Ramos (cell line): ENCODE results near the gene SMAD7.

Experiments
- in situ Hi-C: fragments of 300-500 bp; cut with MboI; formaldehyde crosslinking; loops from one replicate; pipeline ENCODE4 v1.14.3; 2022; ENCODE audit warnings: low sequenced_read_pairs; ENCODE audit not compliant: unreplicated experiment

The SMAD7 gene

DNA sequence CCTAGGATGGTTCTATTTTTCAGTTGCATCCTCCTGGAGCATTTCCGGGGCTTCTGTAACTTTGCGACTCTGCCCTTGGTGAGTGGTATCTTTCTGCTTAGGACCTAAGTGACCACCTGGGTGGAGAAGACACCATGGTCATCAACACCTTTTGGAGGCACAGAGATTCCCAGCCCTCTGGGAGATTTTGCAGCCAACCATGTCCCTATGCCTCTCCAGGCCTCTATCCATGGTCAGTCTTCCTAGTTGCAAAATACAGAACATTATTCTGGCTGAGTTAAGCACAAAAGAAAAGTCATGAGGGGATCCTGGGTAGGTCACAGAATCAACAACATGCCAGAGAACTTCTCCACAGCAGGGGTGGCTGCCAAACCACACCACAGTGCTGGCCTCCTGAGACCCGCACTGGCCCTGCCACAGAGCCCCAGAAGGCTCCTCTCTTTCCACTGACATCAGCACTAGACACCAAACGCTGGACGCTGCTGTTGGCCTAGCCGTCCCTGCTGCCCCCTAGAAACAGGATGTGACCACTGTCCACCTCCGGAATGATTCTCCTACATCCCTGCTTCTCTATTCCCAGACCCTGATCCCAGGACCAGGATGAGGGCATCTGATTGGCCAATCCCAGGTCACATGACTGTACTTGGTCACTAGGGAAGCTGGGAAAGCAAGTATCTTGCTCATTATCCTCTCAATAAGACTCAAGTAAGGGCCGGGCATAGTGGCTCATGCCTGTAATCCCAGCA is 47.7 kb downstream of the SMAD7 start:
- in situ Hi-C loops = no loop called here

DNA sequence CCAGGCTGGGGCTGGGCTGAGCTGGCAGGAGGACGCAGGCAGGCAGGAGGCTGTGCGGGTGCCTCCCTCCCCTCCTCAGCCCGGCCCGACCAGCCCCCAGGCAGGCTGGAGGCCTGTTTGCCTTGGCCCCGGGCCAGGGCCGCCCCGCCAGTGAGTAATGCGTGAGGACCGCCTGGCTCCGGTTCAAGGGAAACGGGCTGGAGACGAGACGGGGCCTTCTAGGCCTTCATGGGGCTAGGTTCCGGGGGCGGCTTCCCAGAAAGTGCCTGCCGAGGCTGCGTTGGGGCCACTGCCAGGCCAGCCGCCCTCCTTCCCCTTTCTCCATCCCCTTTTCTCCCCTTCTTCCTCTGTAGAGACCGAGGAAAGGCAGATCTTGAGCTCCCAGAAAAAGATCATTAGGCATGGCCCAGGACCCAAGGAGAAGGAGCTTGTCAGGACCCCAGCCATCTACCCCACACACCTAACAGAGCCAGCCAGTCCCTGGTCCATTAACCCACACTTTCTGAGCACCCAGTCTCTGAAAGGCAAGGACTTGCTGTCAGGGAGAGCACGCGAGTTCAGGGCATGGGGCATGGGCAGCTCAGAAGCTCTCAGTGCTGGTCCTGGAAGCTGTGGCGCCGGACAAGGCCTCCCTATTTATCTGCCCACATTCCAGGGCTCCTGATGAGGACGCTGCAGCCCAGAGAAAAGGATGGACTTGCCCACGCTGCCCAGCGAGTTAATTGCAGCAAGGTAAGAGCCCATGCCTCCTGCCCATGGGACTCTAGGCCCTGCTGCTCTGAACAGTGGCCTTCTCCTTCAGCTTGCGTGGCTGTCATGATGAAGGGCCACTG is 48.5 kb downstream of the SMAD7 start:
- in situ Hi-C loops = no loop called here

DNA sequence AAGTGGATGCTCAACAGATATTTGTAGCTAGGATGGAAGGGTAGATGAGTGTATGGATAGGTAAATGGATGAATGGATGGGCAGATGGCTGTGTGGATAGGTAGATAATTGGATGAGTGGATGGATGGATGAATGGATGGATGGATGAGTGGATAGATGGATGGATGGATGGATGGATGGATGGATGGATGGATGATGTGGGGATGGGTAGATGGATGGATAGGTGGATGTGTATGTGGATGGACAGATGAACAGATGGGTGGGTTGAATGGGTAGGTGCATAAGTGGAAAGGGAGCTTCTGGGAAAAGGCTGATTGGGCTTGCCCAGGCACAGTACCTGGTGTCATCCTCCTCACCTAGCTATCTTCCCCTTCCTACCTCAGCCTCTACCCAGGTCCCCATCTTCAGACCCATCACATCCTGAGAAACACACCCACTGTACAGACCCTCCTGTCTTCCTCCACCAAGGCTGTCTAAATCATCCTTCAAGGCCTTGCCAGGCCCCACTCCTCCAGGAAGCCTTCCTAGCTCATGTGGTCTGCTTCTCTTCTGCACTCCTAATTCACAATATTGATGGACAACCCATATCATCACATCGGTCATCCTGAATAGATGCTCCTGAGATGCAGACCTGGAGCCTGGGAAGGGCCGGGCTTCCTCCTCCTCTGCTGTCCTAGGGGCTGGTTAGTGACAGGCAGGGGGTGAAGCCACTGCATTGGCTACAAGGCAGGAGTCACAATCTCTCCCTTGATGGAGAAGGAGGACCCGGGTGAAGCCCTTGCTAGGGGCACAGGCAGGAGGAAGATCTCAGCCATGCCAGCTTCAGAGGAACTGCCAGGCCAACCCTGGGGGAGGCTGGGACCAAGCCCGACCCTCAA is 49.4 kb downstream of the SMAD7 start:
- in situ Hi-C loops = no loop called here

DNA sequence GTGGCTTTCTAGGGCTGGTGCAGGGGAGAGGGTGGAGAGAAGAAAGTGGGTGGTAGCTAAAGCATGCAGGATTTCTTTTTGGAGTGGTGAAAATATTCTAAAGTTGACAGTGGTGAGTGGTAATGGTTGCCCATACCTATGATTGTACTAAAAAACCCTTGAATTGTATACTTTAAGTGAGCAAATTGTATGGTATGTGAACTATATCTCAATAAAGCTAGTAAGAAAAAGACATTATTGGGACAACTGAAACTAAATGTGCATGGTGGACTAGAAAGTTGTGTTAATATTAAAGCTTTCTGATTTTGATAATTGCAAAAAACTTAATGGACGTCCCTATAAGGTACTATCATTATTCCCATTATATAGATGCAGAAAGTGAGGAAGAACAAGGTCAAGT is 50.3 kb downstream of the SMAD7 start:
- in situ Hi-C loops = no loop called here

DNA sequence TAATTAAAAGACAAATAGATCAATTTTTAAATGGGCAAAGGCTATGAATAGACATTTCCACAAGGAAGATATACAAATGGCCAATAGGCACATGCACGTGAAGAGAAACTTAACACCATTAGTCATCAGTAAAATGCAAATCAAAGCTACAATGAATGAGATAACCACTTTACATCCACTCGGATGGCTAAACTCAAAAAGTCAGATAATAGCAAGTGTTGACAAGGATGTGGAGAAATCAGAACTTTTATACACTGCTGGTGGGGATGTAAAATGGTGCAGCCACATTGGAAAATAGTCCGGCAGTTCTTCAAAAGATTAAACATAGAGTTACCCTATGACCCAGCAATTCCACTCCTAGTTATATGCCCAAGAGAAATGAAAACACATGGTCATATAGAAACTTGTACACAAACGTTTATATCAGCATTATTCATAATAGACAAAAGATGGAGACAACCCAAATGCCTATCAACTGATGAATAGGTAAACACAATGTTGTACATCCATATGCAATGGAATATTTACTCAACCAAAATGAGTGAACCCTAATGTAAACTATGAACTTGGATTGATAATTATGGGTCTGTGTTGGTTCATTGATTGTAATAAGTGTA is 51.1 kb downstream of the SMAD7 start:
- in situ Hi-C loops = no loop called here

DNA sequence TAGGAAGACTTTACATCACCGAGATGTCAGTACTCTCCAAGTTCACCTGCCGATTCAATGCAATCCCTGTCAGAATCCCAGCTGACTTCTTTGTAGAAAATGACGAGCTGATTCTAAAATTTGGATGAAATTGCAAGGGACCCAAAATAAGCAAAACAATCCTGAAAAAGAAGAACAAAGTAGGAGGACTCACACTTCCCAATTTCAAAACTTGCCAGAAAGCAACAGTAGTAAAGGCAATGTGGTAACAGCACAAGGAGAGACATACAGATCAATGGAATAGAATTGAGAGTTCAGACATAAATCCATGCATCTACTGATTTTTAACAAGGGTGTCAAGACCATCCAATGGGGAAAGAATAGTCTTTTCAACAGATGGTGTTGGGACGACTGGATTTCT is 52.2 kb downstream of the SMAD7 start:
- in situ Hi-C loops = no loop called here

DNA sequence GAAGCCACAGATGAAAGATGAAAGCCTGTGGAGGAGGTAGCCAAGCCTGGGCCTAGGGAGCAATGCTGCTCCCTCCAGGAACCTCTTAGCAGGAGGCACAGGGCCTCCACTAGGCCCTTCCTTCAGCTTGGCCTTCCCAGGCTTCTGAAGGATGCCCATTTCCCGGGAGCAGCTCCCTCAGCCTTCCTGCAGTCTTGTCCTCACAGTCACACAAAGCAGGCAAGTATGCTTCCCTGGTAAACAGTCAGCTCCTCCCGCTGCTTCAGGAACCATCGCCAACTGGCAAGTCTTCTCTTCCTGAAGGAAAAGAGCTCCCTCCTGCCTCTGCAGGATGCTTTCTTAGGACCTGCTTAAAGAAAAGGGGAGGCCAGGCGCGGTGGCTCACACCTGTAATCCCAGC is 53.2 kb downstream of the SMAD7 start:
- in situ Hi-C loops = no loop called here

DNA sequence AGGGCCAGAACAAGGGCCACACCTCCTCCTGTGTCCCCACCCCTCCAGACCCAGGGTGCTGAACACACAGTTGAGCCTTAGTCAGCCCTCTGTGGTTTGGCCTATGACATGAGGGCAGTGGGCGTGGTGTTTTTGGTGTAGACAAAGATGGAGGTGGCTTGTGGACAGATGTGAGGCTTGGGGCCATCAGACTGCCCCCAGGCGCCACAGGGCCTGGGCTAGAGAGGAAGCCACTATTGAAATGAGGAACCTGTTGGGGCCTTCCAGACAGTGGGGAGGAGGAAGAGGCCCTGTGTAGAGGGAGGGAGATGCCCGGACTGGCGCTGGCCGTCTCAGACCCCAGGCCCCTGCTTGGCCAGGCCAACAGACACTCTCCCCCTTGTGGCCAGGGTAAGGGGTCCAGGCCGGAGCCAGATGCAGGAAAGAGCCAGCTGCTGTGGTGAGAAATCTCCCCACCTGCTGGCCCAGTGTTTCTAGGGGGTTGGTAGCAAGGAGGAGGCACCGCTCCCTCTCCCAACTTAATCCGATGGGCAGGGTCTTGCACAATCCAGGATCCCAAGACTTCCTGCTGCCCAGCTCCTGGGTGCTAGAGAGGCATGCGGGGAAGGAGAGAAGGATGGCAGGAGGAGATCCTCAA is 53.8 kb downstream of the SMAD7 start:
- in situ Hi-C loops = no loop called here

DNA sequence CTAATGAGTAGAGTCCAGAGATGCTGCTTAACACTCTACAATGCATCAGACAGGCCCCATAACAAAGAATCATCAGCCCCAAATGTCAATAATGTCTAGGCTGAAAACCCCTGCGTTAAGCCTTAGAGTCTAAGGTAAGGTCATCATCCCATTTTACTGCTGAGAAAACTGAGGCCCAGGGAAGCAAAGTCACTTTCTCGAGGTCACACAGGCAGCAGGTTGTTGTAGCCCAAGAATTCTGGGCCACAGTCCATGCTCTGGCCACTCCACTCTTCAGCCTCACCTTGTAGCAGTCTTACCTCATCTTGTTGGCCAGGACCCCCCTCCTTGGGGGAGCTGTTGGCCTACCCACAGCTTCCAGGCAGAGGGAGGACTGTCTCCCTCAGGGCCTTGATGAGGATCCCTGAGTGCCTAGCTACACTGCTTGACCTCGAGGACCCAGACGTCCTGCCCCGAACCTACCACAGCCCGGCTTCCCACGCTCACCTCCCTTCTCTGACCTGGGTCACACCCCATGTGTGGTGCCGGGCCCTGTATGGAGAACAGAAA is 54.4 kb downstream of the SMAD7 start:
- in situ Hi-C loops = no loop called here

DNA sequence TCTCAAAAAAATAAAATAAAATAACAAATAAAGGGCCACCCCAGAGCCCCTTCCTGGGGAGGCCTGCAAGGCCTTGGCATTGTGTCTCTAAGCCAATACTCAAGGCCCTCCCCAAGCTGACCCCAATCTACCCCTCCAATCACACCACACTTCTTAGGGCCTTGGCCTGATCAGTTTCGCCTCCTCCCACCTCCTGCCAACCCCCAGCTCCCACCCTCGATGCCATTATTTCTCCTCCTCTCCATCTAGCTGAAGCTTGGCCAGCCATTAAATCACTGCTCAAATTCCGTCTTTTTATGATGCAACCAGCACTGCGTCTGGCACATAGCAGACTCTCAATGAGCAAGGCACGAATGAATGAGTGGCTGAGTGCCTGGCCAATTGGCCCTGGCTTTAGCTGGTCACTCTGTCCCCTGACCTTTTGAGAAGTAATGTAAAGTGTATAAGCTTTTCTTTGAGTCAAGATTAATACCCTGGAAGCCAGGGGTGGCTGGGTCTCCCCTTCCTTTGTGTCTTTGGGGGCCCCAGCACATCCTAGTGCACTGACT is 55.9 kb downstream of the SMAD7 start:
- in situ Hi-C loops = no loop called here

DNA sequence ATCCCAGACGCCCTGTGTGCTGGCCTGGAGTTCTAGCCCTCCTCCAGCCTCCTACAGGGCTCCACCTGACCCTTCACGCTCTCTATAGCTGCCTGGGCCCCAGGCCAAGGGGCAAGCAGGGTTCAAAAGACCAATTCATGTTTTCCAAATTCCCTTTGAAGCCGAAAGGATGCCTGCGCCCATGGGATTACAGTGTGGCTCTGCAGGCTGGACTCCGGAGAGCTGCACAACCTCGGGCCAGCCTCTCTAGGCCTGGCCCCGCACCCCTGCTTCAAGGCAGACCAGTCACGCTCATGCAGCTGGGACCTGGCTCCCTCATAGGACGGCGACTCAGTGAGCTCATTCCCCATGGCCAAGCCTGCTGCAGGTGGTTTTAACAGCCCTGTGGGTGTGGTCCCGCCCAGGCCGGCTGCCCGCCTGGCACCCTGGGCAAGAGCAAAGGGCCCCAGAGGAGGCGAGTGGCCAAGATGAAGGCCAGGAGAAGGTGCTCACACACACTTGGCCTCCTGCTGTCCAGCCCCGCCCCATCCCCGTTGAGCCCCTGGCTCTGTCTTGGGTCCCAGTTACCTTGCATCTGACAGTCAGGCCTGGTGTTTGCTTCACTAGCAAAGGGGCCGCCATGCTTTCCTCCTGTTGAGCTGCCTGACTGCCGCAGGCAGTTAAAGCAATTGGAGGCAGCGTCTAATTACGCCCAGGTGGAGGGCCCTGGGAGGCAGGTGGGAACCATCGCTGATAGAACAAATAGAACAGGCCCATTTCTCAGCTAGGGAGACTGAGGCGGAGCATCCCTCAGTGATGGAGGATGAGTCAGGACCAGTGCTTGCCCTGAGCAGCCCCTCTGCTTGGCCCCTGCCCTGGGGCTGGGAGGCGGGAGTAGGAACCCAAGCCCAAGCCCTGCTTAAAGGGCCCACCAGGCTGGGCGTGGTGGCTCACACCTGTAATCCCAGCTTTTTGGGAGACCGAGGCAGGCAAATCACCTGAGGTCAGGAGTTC is 56.9 kb downstream of the SMAD7 start:
- in situ Hi-C loops = no loop called here

DNA sequence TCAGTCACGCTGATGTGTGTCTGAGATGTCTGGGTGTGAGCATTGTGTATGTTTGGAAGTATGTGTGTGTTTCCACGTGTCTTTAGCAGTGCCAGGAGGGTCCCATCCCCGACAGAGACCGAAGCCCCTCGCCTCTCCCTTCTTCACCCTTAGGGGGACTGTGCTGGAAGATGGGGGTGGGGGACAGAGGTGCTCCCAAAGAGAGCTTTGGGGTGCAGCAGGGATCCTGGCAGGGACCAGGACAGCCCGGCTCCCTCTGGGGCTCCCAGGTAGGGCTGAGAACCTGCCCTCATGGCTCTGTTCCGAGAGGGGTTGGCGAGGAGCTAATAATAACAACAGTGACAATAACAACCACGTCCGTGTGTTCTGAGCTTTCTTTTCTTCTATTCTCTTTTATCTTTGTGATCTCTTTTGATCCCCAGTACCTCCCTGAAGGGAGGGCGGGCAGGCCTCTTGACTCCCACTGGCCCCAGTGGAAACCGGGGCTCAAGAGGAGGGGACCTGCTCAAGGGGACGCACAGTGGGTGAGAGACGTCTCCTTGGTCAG is 57.6 kb downstream of the SMAD7 start:
- in situ Hi-C loops = no loop called here

DNA sequence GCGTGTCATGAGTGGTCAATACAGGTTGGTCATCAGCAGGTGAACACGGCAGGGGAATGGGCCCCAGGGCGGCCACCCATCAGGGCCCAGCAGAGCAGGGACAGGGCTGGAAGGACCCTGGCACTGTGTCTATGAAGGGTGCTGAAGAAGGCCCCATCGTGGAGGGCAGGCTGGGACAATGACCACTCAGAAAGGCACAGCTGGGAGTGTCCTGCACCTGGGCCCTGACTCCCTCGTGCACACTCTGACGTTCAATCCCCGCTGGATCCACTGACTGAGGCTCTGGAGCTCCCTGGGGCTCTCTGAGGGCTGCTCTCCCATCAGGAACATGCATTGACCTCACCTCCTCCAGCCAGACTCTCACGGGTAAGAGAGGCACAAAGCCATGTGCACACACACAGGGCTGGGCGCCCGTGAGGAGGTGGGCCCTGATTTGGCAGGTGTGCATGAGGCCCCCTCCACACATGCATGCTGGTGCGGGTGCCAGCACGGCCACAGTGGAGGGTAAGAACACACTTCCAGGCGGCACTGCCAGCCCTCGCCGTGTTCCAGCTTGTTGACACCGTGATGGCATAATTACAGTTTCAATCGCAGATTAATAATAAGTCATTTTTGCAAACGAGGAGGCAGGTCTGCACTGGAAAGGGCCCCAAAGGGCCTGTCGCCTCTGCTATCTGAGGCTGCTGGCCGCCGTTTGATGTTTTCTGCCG is 58.5 kb downstream of the SMAD7 start:
- in situ Hi-C loops = no loop called here

DNA sequence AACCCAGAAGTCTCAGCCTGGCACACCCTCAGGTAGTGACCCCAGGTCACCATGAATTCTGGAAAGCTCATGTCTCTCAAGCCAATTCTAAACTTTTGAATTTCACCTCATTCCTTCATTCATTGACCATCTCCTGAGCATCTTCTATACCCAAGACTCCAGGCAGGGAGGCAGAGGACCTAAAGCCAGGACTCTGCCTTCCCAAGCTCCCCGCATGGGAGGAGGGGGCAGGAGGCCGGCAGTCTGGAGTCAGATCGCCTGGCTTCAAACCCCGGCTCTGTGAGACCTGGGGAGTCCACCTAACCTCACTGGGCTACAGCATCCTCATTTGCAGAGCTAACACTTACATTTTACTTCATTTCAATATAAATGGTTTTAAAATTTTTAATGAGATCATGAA is 59.0 kb downstream of the SMAD7 start:
- in situ Hi-C loops = no loop called here

DNA sequence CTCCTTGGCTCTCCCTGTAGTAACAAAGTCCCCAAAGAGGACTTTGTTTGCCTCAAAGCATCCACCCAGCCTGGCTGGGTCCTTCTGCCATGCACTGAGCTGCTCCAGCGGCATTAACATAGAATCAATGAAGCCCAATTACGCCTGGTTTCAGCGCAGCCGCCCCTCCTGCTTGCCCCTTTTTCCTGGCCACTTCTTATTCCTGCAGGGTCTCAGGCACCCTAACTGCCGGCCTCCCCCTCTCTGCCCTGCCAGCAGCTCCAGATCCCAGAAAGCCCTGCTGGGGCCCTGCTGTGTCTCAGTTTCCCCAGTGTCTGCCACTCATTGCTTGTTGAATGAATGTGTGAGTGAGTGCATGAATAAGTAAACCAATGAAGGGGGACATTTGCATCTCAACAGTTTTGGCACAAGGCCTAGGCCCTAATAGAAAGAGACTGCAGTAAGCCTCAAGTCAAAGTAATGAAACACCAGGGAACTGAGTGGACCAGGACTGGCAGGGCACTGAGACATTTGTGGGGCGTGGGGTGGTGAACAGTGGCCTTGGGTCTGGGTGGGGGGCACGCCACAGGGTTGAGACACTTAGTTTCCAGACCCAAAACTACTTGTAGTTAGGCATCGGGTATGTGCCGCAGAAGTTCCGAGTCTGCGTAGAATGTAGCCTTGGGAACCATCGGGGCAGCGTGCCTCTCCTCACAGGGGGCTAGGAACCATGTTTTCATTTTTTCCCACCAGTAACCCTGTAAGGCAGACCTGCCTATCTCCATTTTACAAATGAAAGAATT is 60.6 kb downstream of the SMAD7 start:
- in situ Hi-C loops = no loop called here

DNA sequence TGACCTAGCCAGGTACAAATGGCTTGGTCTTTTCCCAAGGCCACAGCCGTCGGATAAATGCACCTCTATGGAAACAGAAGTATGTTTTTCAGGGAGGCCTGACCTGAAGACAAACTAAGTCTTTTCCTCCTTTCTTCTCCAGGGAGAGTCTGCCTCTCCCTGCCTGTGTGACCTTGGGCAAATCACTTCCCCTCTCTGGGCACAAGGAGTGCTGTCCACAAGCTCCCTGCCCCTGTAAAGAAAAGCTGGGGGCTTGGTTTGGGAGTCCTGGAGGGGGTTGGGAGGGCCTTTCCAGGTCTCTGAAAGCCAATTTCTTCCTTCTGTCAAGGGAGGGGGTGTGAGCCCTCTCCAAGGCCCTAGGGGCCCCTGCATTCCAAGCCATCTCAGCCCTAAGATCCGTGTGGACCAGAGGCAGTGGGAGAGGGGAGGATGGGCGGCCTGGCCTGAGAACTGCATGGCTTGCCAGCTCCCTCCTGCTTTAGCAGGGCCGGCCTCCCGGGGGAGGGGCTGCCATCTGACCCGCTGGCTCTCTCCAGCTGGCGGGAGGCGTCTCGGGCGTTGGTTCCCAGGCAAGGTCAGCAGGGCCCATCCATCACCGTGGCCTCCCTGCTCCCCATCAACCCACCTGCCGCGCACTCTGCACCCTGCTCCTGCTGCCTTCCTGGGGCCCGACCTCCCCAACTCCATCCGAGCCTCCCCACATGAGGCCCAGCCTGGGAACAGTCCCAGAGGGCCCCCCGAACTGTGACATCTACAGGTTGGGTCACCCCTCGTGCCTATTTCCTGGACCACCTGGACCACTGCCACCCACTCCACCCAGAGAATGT is 61.4 kb downstream of the SMAD7 start:
- in situ Hi-C loops = no loop called here
